HG03097 (cell line): Measurements from ENCODE around the gene MACROD2.
"Not testable (repeated sequence)": the region's sequence is repeated elsewhere in the genome, so short reads cannot be mapped to it uniquely, and the experiment has no call there.

ENCODE experiments used
- ATAC-seq: cut with Tn5 transposase; IDR thresholded peaks from one replicate; pipeline ENCODE4 v1.9.1; 2021; ENCODE audit not compliant: unreplicated experiment, low FRiP score

Gene MACROD2

DNA sequence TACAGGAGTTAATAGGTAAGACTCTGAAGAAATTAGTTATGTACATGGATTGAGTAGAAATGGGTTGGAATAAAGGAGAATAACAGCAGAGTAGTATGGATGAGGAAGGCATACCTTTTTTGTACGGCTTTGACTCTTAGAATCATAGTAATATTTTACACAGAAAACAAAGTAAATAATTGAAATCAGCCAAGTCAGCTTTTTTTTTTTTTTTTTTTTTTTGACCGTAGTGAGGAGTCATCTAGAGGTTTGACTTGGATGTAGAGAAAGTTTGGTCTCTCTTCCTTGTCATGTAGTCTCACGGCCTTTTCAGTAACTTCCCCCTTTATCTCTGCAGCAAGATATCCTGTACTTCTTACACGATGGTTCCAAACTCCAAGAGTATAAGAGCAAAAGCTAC, 183.2 kb downstream of the MACROD2 start:
- ATAC-seq = no peak

GRCh38 chr20:14178952-14179351, 183.6 kb downstream of the MACROD2 start:
- ATAC-seq = no peak

DNA sequence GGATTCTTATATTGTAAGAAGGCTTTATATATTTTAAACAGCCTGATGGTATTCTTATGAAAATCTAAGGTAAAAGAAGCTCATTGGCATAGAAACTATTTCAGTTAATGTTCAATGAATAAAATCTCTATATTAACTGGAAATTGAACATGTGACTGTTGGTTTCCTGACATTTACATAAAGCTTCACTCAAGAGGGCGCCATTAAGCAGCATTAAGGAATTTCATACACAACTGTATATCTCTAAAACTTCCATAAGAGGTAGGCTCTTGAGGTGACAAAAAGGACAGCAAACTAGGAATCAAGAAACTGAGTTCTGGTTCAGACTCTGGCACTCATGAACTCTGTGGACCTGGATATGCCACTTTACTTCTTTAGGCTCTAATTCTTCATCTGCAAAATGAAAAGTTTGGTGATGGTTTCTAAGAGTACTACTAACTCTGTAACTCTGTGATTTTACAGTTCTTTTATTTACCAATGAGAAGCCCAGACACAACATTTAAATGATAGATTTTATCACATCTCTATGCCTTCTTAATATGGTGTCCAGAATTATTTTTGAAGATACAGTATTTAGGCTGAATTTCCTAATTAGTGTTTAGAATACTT, 194.6 kb downstream of the MACROD2 start:
- ATAC-seq = no peak

DNA sequence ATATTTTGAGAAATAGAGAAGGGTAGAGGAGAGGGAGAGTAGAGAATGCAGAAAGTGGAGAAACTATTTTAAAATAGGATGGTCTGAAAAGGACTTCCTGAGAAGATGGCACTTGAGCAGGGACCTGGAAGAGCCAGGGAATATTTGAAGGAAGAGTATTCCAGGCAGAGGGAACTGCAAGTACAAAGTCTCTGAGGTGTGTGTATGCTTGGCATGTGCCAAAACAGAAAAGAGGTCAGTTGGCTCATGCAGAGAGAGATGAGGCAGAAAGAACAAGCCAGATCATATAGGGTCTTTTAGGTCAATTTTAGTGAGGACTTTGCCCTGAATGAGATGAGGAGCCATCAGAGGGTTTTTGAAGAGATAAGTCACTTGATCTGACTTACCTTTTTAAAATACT, 196.2 kb downstream of the MACROD2 start:
- ATAC-seq = no peak

DNA sequence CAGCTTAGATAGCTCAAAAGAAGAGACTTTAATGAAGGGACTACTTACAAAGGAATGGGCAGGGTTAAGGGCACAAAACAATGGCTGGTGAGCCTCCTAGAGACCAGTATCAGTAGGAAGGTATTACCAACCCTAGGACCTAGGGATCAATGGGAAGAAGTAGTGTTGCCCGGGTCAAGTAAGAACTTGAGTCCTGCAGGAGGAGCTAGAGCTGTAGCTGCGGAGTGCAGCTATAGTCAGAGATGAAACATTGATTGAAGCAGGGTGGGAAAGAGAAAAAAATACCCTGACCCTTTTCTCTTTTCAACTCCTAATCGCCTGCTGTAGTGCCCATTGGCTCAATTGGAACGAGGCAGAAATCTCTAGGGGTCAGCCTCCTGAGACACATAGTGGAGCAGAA, 198.1 kb downstream of the MACROD2 start:
- ATAC-seq = no peak

DNA sequence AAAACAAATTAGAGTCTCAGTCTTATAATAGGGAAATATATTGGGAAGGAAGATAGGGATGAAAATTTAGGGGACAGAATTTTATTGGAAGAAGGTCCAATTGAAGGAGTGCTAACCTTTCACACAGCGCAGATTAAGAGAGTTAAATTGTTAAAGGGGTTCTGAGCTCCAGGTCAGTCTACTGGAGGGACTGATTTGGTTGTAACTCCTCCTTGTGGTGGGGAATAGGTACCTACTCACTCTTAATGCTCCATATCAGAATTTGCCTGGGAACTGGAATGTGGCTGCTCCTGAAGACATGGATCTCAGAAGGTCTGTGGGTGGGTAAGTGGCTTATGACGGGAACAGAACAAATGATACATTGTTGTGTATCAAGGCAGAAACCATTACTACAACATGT, 198.6 kb downstream of the MACROD2 start:
- ATAC-seq = no peak

- no peak for ATAC-seq
Measured at GRCh38 chr20:14197097-14197496, 201.8 kb downstream of the MACROD2 start.

DNA sequence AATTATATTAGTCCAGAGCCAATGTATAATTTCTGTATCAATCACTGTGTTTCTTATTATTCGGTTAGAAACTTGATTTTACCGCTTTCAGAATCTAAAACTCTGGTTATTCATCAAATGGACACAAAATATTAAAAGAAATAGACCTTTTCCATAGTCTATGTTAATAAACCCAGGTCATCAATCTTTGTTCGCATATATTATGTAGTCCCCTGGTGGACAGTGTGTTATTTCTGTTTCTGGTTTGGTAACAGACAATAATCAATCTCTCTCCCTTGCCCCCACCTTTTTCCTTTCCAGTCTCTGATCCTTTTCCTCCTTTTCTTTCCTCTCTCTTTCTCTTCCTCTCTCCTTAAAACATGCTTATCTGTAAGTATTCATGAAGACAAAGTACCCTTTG, 203.1 kb downstream of the MACROD2 start:
- no peak for ATAC-seq

- ATAC-seq = no peak
Measured at GRCh38 chr20:14199111-14199510, 203.8 kb downstream of the MACROD2 start.

DNA sequence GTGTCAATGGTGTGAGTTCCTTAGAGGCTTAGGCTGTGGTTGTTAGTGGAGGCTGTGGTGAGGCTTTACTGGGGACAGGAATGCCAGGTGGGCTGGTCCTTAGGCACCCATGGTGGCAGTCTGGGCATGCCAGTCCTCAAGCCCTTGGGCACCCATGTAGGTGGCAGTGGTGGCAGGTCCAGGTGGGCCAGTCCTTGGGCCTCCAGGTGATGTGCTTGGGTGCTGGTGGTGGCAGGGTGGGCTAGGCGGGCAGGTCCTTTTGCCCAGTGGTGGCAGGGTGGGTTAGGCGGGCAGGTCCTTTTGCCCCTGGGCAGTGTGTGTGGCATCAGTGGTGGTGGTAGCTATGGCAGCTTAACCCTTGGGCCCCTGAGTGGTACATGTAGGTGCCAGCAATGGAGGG, 208.3 kb downstream of the MACROD2 start:
- ATAC-seq = no peak

DNA sequence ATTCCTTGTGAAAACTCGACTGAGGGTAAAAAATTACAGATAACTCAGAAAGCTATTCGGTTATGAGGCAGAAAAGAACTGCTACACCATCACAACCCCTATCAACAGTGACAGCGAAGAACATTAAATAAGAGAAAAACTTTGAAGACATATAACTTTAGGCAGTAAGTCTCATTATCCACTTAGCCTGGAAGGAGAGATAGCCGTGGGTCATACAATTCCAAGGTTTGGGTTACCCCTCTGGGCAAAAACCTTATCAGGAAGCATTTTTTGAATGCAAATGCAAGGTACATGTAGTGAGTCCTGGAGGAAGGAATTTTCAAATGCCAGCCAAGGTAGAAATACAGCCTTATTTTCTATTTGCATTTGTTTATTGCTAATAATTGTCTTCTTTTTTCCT, 212.3 kb downstream of the MACROD2 start:
- ATAC-seq = no peak

GRCh38 chr20:14208956-14209355, 213.6 kb downstream of the MACROD2 start:
- no peak for ATAC-seq

DNA sequence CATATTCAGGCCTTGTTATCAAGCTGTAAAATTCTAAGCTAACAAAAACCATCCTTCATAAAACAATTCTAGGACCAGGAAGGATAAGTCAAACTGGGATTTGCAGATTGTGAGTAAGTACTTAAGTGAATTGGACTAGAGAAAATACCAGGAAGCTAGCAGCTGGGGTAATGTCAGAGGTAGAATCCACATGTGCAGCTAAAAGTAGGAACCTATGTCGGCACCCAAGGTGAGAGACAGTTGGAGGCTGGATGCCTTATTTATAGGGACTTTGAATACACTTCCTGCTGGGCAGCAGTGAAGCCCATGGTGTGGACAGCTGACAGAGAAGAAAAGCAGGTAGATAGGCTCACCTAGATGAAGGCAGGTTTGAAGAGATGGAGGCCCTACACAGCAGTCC, 214.8 kb downstream of the MACROD2 start:
- no peak for ATAC-seq

DNA sequence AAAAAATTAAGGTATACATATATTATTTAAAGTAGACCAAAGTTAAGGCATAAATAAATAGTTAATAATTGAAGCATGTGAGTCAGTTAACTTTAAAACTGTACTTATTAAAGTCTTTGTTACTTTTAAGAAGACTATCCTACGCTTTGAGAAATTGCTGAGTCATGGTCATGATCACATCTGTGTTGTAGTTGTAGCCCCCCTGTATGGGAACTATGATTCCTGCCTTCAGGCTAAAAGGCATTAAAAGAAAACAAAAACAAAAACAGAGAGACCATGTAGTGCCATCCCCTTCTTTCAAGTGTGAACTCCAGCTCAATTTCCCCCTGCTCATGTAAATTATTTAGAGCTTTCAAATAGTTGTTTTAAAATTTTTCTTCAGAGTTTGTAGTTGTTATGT, 218.7 kb downstream of the MACROD2 start:
- no peak for ATAC-seq

DNA sequence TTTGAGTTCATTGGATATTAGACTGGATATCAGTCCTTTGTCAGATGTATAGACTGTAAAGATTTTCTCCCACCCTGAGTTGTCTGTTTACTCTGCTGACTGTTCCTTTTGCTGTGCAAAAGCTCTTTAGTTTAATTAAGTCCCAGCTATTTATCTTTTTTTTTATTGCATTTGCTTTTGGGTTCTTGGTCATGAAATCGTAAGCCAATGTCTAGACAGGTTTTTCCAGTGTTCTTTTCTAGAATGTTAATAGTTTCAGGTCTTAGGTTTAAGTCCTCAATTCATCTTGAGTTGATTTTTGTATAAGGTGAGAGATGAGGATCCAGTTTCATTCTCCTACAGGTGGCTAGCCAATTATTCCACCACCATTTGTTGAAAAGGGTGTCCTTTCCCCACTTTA, 220.6 kb downstream of the MACROD2 start:
- ATAC-seq = not testable (repeated sequence)

DNA sequence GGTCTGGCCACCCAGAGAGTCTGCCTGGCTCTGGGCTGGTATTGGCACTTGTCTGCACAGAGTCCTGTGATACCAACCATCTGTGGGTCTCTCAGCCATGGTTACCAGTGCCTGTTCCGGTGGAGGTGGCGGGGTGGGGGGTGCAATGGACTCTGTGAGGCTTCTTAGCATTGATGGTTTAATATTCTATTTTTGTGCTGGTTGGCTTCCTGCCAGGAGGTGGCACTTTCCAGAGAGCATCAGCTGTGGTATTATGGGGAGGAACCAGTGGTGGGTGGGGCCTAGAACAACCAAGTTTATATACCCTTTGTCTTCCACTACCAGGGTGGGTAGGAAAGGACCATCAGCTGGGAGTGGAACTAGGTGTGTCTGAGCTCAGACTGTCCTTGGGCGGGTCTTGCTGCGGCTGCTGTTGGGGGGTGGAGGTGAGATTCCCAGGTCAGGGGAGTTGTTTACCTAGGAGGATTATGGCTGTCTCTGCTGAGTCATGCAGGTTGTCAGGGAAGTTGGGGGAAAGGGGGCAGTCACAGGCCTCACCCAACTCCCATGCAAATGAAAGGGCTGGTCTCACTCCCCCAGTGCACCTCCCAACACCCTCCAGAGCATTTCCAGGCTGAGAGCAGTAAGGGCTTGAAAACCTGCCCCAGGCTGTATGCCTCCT, 224.6 kb downstream of the MACROD2 start:
- ATAC-seq = no peak

DNA sequence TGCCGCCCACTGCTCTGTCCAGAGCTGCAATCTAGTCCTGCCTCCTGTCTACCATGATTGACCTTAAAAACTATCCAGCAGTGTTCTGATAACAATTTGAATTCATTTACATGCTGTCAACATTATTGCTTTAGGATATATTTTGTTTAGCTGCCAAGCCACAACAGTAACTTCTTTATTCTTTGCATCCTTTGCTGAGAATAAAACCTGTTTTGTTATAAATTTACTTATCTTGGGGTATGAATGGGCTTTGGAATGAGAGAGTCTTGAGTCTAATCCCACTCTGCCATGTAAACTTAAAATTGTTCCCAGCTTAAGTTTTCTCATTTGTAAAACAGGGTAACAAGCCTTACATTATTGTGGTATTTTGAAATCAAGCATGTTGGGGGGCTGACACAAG, 225.7 kb downstream of the MACROD2 start:
- no peak for ATAC-seq

GRCh38 chr20:14223806-14224205, 228.5 kb downstream of the MACROD2 start:
- no peak for ATAC-seq

GRCh38 chr20:14226051-14227049, 231.0 kb downstream of the MACROD2 start:
- ATAC-seq = not testable (repeated sequence)

GRCh38 chr20:14232650-14233049, 237.3 kb downstream of the MACROD2 start:
- no peak for ATAC-seq

DNA sequence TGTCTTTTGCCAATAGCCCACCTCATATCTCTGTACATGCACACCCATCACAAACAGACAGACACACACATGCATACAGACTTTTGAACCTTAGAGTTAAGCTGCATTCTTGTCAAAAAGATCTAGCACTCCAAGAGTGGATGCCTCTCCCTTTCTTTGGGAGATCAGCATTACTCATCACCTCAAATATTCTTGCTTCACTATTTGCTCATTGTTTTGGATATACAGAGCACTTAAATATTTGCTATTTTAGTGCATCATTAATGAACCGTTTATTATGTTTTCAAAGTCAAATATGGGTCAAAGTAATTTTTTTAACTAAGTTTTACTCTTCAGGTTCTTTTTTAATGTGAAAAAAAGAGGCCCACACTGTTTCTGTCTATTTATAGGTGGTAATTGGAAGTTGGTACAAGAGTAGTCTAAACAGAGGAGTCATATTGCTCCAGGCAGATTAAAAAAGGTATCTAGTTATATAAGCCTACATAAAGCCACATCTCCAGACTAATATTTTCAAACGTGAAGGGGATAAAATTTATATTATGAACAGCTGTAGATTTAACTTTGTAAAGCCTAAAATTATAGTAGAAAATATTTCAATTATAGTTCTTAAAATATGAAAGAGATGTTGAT, 239.5 kb downstream of the MACROD2 start:
- ATAC-seq = no peak
